ENCODE results near the gene CD109. TPM values are rescaled to one million over a fixed set of nuclear protein-coding genes. Genes with fewer than 3 reads are reported as not detected.
"Not testable (repeated sequence)": the region's sequence is repeated elsewhere in the genome, so short reads cannot be mapped to it uniquely, and the experiment has no call there.

The CD109 gene
- total and polyA plus RNA-seq, 7 donors = under 0.01 to 32.1 (median 22.9) TPM

DNA sequence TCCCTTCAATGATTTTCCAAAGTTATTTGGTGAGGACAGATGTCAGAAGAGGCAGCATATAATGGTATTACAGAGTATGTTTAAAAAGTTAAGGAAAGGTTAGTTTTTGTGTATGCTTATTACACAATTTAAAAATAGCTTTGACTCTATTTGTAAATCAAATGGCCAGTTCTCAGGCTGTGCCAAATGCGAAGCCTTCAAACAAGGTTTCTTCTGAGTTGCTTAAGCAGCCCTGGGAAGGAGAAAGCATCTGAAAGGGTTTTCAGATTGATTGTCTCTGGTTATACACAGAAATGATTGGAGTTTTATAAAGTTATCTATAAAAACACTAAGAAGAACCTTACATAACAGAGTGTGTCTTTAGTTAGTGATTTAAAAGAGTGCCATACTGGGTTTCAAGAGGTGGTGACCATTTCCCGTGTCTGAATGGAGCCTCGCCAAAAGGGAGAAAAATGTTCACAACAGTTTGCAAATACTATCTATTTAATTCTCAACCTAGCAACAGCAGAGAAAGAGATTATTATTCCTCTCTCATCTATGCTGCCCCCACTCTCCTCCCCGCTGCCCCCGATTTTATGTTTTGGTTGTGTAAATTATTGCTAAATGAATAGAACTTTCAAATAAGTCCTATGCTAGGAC lies 16.7 kb downstream of the CD109 start:
- intact Hi-C loops (cut with DNase I) = no loop called here
- peak overlapping the region in 3 of 4 donors; percentile 49 to 62 (median 58) for H3K27ac ChIP-seq
- no peak for DNase-seq

GRCh38 chr6:73713426-73714147 lies 17.6 kb downstream of the CD109 start:
- no peaks in the 10 kb centered on the region for H3K27me3 ChIP-seq
- DNase-seq = no peak
- intact Hi-C loops (cut with DNase I) = no loop called here
- H3K9me3 ChIP-seq = no peaks in the 10 kb centered on the region
- no peaks in the 10 kb centered on the region for H3K36me3 ChIP-seq
- 60 to 77% methylated on average over 8 of the region's 8 CpGs for WGBS, 2 donors
- TF ChIP-seq, protein P1, sequence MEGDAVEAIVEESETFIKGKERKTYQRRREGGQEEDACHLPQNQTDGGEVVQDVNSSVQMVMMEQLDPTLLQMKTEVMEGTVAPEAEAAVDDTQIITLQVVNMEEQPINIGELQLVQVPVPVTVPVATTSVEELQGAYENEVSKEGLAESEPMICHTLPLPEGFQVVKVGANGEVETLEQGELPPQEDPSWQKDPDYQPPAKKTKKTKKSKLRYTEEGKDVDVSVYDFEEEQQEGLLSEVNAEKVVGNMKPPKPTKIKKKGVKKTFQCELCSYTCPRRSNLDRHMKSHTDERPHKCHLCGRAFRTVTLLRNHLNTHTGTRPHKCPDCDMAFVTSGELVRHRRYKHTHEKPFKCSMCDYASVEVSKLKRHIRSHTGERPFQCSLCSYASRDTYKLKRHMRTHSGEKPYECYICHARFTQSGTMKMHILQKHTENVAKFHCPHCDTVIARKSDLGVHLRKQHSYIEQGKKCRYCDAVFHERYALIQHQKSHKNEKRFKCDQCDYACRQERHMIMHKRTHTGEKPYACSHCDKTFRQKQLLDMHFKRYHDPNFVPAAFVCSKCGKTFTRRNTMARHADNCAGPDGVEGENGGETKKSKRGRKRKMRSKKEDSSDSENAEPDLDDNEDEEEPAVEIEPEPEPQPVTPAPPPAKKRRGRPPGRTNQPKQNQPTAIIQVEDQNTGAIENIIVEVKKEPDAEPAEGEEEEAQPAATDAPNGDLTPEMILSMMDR (IDR thresholded peaks at IDR 0.05) = no peak
- peak in 1 of 4 donors; percentile 17 for TF ChIP-seq POLR2AphosphoS5 (IDR thresholded peaks at IDR 0.05)
- H3K4me1 ChIP-seq = peaks cover 0 to 35% (median 31%) of the 10 kb centered on the region in 4 donors
- no peak overlapping the region for H3K4me3 ChIP-seq
- H3K27ac ChIP-seq = peak overlapping the region; percentile 46 to 62 (median 54)

More for the DNA sequence above, 16.7 kb downstream of the CD109 start:
- no peak overlapping the region for H3K4me3 ChIP-seq
- H3K27me3 ChIP-seq = no peaks in the 10 kb centered on the region
- H3K36me3 ChIP-seq = no peaks in the 10 kb centered on the region
- no peaks in the 10 kb centered on the region for H3K9me3 ChIP-seq
- H3K4me1 ChIP-seq = peaks cover 0 to 35% (median 31%) of the 10 kb centered on the region in 4 donors
- 88 to 94% methylated on average over 5 of the region's 5 CpGs for whole genome bisulfite sequencing, 2 donors
- TF ChIP-seq POLR2A (IDR thresholded peaks at IDR 0.05) (no peak), EP300 (IDR thresholded peaks at IDR 0.05) (no peak), POLR2AphosphoS5 (IDR thresholded peaks at IDR 0.05) (no peak)
- TF ChIP-seq, protein P1 (IDR thresholded peaks at IDR 0.05) = no peak

- H3K4me1 ChIP-seq = peaks cover 0 to 35% (median 31%) of the 10 kb centered on the region in 4 donors
- 71 to 88% methylated on average over 5 of the region's 5 CpGs for WGBS, 2 donors
- H3K9me3 ChIP-seq; H3K27me3 ChIP-seq; DNase-seq; H3K4me3 ChIP-seq; intact Hi-C loops (cut with DNase I); H3K36me3 ChIP-seq: not testable (repeated sequence)
- peak overlapping the region in 1 of 4 donors; percentile 62 for H3K27ac ChIP-seq
These were observed 19.1 kb downstream of the CD109 start for GRCh38 chr6:73715111-73715508.

GRCh38 chr6:73719046-73719445 lies 23.0 kb downstream of the CD109 start:
- WGBS, 2 donors = 86 to 93% methylated on average over 2 of the region's 2 CpGs

More at GRCh38 chr6:73719046-73719445, 23.0 kb downstream of the CD109 start:
- Histone ChIP-seq H3K36me3 (no peaks in the 10 kb centered on the region), H3K9me3 (no peaks in the 10 kb centered on the region), H3K27me3 (no peaks in the 10 kb centered on the region), H3K27ac (no peak overlapping the region), H3K4me1 (peaks cover 0 to 18% (median 11%) of the 10 kb centered on the region in 4 donors), H3K4me3 (no peak overlapping the region)
- no peak for DNase-seq
- TF ChIP-seq POLR2A (IDR thresholded peaks at IDR 0.05) (no peak), POLR2AphosphoS5 (IDR thresholded peaks at IDR 0.05) (no peak), EP300 (IDR thresholded peaks at IDR 0.05) (no peak)
- TF ChIP-seq, protein P1 (IDR thresholded peaks at IDR 0.05) = no peak
- intact Hi-C loops (cut with DNase I) = no loop called here
